GM12891 (cell line): Measurements from ENCODE around the gene HNF1A.

Experiments
- DNase-seq: peaks from one replicate; pipeline ENCODE4 v3.0.0; 2011; ENCODE audit warnings: low spot score; ENCODE audit not compliant: insufficient read length
- FAIRE-seq: peaks from 2 replicates; lab custom pipeline; 2011; peaks lifted over from hg19 to GRCh38; lab: Jason Lieb, UNC
- PAX5 ChIP-seq: IDR thresholded peaks from 2 replicates; pipeline ENCODE4 v1.6.1; 2011; ENCODE audit warnings: low read length, moderate library complexity, mild to moderate bottlenecking; ENCODE audit not compliant: insufficient read depth, severe bottlenecking
- POLR2A ChIP-seq: IDR thresholded peaks from 2 replicates; pipeline ENCODE4 v1.6.1; 2011; ENCODE audit warnings: low read depth, low read length, control low read depth
- POLR2AphosphoS5 ChIP-seq: IDR thresholded peaks from 2 replicates; pipeline ENCODE4 v1.6.1; 2011; ENCODE audit warnings: low read depth, low read length, control low read depth
- POU2F2 ChIP-seq: IDR thresholded peaks from 2 replicates; pipeline ENCODE4 v1.6.1; 2011; ENCODE audit warnings: low read depth, mild to moderate bottlenecking, control low read depth, low read length, moderate library complexity
- SPI1 ChIP-seq: IDR thresholded peaks from 2 replicates; pipeline ENCODE4 v1.6.1; 2011; ENCODE audit warnings: low read depth, low read length, control low read depth
- TAF1 ChIP-seq: IDR thresholded peaks from 2 replicates; pipeline ENCODE4 v1.6.1; 2011; ENCODE audit warnings: low read depth, low read length, control low read depth

HNF1A gene

DNA sequence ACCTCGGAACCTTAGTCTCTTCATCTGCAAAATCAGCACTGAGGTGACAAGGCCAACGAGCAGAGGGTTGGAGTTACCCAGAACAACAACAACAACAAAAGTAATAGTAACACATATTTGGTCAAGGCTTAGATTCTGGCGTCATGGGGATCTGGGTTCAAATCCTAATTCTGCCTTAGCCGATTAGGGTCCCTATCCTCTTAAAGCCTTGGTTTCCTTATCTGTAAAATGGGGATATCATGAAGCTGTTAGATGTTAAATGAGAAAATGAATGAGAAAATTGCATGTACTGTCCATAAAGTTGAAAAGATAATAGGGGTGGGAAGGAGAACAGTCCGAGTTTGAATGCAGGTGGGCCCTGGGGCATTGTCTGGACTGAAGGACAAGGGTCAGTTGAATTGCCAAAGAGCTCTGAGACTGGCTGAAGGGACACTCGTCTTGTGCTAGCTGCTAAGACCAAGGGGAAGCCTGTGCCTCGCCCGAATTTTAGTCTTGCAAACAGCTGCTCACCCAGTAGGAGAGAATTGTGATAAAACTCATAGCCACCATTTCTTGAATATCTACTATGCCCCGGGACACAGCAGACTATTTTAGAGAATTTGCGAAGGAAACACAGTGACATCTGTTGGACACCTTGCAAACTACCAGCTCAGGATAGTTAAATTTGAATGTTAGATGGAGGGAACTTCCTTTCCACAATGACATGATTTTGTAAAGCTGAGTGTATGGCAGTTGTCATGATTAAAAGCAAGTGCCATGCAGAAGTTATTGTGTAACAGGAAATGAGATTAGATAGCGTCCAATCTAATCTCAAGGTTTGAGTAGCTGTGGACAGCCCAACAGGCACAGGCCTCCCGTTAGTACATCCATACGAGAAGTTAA, 6.8 kb upstream of the HNF1A start:
- TF ChIP-seq POLR2A (no peak), SPI1 (peak; percentile 28; the same call in 1 of the 2 replicates)
- FAIRE-seq: peak; percentile 95
- peak; percentile 44 for DNase-seq

DNA sequence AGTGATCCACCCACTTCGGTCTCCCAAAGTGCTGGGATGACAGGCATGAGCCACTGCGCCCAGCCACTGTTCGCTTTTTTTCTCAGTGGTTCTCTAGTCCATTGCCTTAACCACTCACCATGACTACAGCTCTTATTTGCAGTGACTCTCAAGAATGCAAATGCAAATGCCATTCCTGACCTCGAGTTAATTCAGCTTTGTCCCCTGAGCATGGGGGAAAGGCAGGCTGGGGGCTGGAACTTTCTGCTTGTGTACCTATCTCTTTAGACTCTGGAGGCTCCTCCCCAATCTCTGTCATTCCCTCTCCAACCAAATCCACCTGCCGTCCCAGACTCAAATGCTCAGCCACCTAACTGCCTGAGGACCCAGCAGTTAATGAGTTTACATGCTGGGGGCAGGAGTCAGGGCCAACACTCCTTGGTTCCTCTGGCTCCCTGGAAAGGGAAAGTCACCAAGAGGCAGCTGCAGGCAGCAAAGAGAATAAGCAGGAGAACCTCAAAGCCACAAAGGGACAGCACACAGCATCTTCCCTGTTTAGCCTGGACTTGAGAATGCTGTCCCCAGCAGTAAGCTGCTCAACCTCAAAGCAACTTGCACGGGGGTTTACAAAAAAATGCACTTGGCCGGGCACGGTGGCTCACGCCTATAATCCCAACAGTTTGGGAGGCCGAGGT, 5.3 kb upstream of the HNF1A start:
- FAIRE-seq (no peak), DNase-seq (no peak)
- TF ChIP-seq POLR2A: no peak

DNA sequence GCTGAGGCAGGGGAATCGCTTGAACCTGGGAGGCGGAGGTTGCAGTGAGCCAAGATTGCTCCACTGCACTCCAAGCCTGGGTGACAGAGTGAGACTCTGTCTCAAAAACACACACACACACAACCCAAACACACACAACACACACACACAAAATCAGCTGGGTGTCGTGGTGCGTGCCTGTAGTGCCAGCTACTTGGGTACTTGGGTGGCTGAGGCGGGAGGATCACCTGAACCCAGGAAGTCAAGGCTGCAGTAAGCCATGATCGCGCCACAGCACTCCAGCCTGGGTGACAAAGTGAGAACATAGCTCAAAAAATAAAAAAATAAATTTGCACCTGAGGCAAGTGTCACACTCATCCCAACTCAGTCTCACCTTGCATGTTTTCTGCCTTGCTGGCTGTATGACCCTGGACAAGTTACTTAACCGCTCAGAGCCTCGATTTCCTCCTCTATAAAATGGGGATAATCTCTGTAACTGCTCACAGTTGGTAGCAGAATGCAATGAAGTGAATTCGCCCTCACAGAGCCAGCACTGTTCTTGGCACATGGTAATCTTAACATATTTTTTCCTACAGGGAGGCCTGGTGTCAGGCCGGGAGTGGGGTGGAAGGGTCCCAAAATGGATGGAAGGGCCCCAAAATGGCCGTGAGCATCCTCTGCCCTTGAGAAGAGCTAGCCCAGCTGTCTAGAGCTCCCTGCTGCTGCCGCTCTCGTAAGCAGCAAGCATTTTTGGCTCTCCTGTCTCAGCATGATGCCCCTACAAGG, 630 bp upstream of the HNF1A start:
- TF ChIP-seq POU2F2 (no peak), TAF1 (no peak), POLR2AphosphoS5 (no peak), SPI1 (no peak), POLR2A (no peak), PAX5 (no peak)
- FAIRE-seq: no peak
- DNase-seq: no peak

DNA sequence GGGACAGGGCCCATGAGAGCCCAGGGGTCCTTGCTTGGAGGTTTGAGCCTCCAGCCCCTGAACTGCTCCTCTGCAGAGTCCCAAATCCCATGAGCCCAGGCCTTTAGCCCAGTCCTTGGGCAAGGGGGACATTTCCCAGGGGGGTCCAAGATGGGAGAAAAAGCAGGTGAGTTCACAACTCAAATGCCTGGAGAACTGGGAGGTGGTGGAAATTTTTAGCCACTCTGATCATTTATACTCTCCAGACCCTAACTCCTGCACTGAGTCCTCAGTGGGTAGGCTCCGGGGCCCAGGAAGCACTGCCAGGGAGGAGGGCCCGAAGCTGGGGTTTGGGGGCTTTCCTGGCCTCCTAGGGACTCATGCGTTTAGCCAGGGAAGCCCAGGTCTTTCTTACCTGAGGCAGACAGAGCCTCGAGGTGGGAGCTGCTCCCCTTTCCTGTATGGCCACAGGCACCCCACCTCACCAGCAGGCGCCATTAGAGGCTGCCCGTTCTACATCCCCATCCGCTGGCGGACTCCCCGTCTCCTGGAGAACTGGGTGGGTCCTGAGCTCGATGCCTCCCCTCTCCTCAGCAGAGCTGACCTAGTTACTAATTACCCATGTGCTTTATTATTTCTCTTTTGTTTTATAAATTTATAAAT, 998 bp downstream of the HNF1A start:
- FAIRE-seq (no peak), DNase-seq (no peak)
- TF ChIP-seq PAX5 (no peak), POLR2A (no peak), TAF1 (no peak), SPI1 (no peak), POU2F2 (no peak), POLR2AphosphoS5 (no peak)

DNA sequence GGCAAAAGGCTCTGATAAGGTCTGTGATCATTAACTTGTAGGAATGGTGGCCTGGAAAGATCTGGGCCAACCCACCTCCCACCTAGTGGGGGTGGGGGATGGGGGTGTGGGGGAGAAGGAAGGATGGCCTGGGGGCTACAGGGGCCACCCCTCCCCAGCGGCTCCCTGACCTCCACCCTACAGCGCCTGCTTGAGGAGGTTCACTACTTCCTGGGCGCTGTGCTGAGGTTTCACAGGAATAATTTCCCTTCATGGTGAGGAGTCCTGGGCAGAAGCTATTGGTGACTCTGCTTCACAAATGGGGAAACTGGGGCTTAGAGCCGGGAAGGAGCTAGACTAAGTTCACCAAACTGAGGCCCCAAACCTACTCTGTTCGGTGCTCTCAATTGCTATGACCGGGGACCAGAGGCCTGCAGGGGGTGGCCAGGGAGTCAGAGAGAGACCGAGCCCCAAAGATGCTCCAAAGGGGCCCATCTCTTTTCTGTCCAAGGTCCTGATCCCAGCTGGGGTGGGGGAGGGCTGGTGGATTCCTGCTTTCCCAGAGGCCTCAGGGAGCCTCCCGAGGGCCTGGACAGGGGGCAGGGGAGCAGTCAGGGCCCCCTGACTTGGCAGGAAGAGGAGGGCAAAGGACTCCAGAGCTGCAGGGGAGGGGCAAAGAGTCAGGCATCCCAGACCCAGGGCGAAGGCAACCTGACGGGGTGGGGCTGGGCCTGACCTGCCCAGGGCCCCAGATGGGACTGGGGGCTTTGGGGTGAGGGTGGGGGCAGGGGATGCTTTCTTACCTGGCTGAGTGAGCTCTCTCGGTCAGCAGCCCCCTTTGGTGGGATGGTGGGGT, 1.7 kb downstream of the HNF1A start:
- no peak for TF ChIP-seq POU2F2
- no peak for TF ChIP-seq POLR2AphosphoS5
- TF ChIP-seq TAF1: no peak
- no peak for TF ChIP-seq SPI1
- no peak for TF ChIP-seq POLR2A
- no peak for TF ChIP-seq PAX5
- FAIRE-seq (no peak), DNase-seq (no peak)

DNA sequence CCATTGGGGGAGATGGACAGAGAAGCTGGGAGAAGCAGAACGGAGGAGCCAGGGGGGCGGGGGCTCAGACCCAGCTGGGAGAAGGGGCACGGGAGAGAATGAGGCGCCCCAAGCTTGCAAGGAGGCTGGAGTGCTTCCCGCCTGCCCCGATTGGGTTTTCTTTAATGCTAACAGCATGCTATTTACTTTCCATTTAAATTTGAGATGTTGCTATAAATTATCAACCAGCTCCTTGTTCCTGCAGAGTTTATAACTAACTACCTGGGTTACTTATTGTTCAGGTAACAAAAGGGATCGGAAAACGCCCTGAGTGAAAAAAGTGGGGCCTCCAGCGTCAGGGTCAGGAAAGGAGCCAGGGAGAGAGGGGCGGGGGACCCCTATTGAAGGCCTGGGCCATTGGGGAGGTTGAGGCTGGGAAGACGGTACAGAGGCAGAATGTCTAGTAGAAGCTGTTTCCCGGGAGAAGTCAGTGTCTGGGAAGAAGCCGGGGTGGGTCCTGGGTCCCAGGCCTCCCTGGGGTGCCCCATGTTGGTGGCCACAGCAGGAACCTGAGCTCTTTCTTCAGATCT, 2.5 kb downstream of the HNF1A start:
- no peak for DNase-seq
- FAIRE-seq: no peak
- TF ChIP-seq SPI1 (no peak), POLR2AphosphoS5 (no peak), PAX5 (no peak), TAF1 (no peak), POU2F2 (no peak), POLR2A (no peak)

DNA sequence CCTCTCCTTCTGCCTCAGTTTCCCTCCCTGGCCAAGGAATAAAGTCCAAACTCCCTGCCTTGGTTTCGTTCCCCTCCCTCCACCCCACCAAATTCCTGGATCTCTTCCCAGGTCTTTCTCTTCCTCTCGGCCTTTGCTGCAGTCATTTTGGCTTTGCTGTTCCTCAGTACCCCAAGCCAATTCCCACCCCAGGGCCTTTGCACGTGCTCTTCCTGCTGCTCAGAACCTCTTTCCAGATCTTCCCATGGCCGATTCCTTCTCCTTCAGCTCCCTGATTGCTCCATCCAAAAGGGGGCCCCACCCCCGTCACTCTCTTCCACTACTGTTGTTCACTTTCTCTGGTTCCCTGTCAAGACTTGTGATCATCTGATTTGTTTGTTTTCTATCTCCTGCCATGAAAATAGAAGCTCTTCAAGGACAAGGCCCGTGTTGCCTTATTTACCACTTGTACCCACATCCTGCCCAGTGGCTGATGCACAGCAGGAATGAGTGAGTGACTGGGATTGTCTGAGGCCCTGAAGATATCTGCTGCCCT, 3.1 kb downstream of the HNF1A start:
- DNase-seq: no peak
- TF ChIP-seq POU2F2 (no peak), TAF1 (no peak), POLR2AphosphoS5 (no peak), SPI1 (no peak), POLR2A (no peak), PAX5 (no peak)
- no peak for FAIRE-seq

DNA sequence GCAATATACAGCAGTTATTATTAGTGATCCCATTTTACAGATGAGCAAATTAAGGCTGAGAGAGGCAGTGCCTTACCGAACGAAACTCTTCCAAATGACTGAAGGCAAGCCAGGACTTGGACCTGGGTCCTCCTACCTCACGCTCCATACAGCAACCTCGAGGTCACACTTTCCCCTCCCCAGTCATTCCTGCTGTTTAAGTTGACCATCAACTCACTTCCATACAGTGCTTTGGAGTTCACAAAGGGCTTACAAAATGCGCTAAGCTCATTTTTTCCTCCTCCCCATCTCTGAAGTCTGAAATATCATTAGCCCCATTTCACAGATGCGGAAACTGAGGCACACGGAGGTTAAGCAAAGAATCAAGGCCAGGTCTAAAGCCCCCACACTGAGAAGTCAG, 4.3 kb downstream of the HNF1A start:
- FAIRE-seq: no peak
- no peak for TF ChIP-seq POLR2AphosphoS5
- no peak for TF ChIP-seq PAX5
- no peak for TF ChIP-seq POLR2A
- TF ChIP-seq TAF1: no peak
- TF ChIP-seq POU2F2: no peak
- no peak for TF ChIP-seq SPI1
- DNase-seq: no peak
